NT2/D1 (cell line): ENCODE measurements around the gene CXXC4.

Experiments used
- YY1 ChIP-seq: IDR thresholded peaks from 2 replicates; pipeline ENCODE4 v1.6.1; 2011; ENCODE audit not compliant: insufficient read length, insufficient read depth
- ZNF274 ChIP-seq: IDR thresholded peaks from 2 replicates; pipeline ENCODE4 v1.6.1; 2011; ENCODE audit warnings: mild to moderate bottlenecking, low read depth, low read length

GRCh38 chr4:104446431-104447278 is 48.0 kb downstream of the CXXC4 start:
- no peak for TF ChIP-seq ZNF274
- no peak for TF ChIP-seq YY1
